HepG2 (cell line): ENCODE data around the gene GFOD1. TPM values are rescaled to one million over a fixed set of nuclear protein-coding genes. Genes with fewer than 3 reads are reported as not detected.

Experiments used
- ARID5B ChIP-seq: IDR thresholded peaks from 2 replicates; pipeline ENCODE4 v1.4.0; 2020; ENCODE audit warnings: mild to moderate bottlenecking, missing genetic modification reagents
- ATM ChIP-seq: fragments of 450-650 bp; IDR thresholded peaks from 2 replicates; pipeline ENCODE4 v1.7.1; 2017; ENCODE audit warnings: mild to moderate bottlenecking, borderline replicate concordance
- CHD4 ChIP-seq: fragments of 200-600 bp; sonication (generic); IDR thresholded peaks from 2 replicates; pipeline ENCODE4 v1.7.0; 2017; ENCODE audit warnings: mild to moderate bottlenecking, low read length, borderline replicate concordance
- GABPB1 ChIP-seq: IDR thresholded peaks from 2 replicates; pipeline ENCODE4 v1.6.1; 2016; ENCODE audit warnings: mild to moderate bottlenecking, missing genetic modification reagents, moderate library complexity, missing compliant biosample characterization
- HDAC1 ChIP-seq: sonication (generic); formaldehyde crosslinking; IDR thresholded peaks from 2 replicates; pipeline ENCODE4 v1.5.1; 2020; ENCODE audit warnings: mild to moderate bottlenecking, missing genetic modification reagents
- HINFP ChIP-seq: sonication (generic); formaldehyde crosslinking; IDR thresholded peaks from 2 replicates; pipeline ENCODE4 v1.4.0; 2020; ENCODE audit warnings: low read depth, mild to moderate bottlenecking, missing genetic modification reagents
- KLF9 ChIP-seq: IDR thresholded peaks from 2 replicates; pipeline ENCODE4 v1.6.1; 2016; ENCODE audit warnings: low read depth
- KMT2A ChIP-seq: sonication (generic); formaldehyde crosslinking; IDR thresholded peaks from 2 replicates; pipeline ENCODE4 v1.4.0; 2020; ENCODE audit warnings: missing genetic modification reagents
- MIER3 ChIP-seq: IDR thresholded peaks from 2 replicates; pipeline ENCODE4 v1.6.1; 2016; ENCODE audit warnings: missing compliant biosample characterization, borderline replicate concordance
- RFX1 ChIP-seq: fragments of 450-650 bp; IDR thresholded peaks from 2 replicates; pipeline ENCODE4 v1.6.1; 2017
- RXRA ChIP-seq: sonication (generic); formaldehyde crosslinking; IDR thresholded peaks from 2 replicates; pipeline ENCODE4 v1.5.1; 2020; ENCODE audit warnings: missing genetic modification reagents
- SP4 ChIP-seq: sonication (generic); formaldehyde crosslinking; IDR thresholded peaks from 2 replicates; pipeline ENCODE4 v1.8.1; 2023; ENCODE audit warnings: mild to moderate bottlenecking, missing genetic modification reagents
- TAF15 ChIP-seq: fragments of 200-400 bp; formaldehyde crosslinking; IDR thresholded peaks from one replicate; pipeline ENCODE4 v1.6.1; 2018; ENCODE audit warnings: mild to moderate bottlenecking, low read depth, low read length; ENCODE audit not compliant: poor library complexity, severe bottlenecking
- U2AF1 ChIP-seq: fragments of 200-400 bp; formaldehyde crosslinking; optimal IDR thresholded peaks from 2 replicates; pipeline ENCODE3; 2017; ENCODE audit warnings: mild to moderate bottlenecking, low read depth, low read length
- XBP1 ChIP-seq: sonication (generic); formaldehyde crosslinking; IDR thresholded peaks from 2 replicates; pipeline ENCODE4 v1.5.0; 2020; ENCODE audit warnings: missing genetic modification reagents
- ZNF703 ChIP-seq: sonication (generic); formaldehyde crosslinking; IDR thresholded peaks from 2 replicates; pipeline ENCODE4 v1.5.1; 2020; ENCODE audit warnings: missing genetic modification reagents, mild to moderate bottlenecking, moderate library complexity, borderline replicate concordance
- polyA plus RNA-seq, 8 experiments: library from polyadenylated mRNA; depleted of rRNA in 3 of 8; stranded (reverse) in 7 of 8; unstranded in 1 of 8; fragments of >200 nt; fragmentation: Illumina TruSeq in 4 of 8; extraction: Trizol in 4 of 8; gene quantifications; 2 replicates each; pipeline versions ENCODE4 v1.2.1 to v1.2.3, GENCODE V29; 2011 to 2016; ENCODE audit warnings: low read depth in 4 of 8, missing spikeins in 1 of 8, mixed read lengths in 1 of 8; ENCODE audit not compliant: insufficient read depth in 1 of 8
- total RNA-seq, 5 experiments: library from RNA; depleted of rRNA; stranded (reverse); fragments of >200 nt; fragmentation: Illumina TruSeq; extraction: Trizol; gene quantifications; 2 replicates each; pipeline ENCODE4 v1.2.3, GENCODE V29; 2016; ENCODE audit warnings: low read depth in 1 of 5
- TF ChIP-seq, protein P1 (sequence below): sonication (generic); formaldehyde crosslinking; IDR thresholded peaks from 2 replicates; pipeline ENCODE4 v1.8.0; 2022; ENCODE audit warnings: mild to moderate bottlenecking, missing genetic modification reagents
- TF ChIP-seq, protein P2 (sequence below): sonication (generic); formaldehyde crosslinking; IDR thresholded peaks from 2 replicates; pipeline ENCODE4 v1.5.0; 2020; ENCODE audit warnings: missing genetic modification reagents, mild to moderate bottlenecking, borderline replicate concordance
- TF ChIP-seq, protein P3 (sequence below): IDR thresholded peaks from 2 replicates; pipeline ENCODE4 v1.6.1; 2016; ENCODE audit warnings: mild to moderate bottlenecking
- TF ChIP-seq, protein P4 (sequence below): IDR thresholded peaks from 2 replicates; pipeline ENCODE4 v1.6.1; 2016; ENCODE audit warnings: missing genetic modification reagents, missing compliant biosample characterization

The GFOD1 gene
- total and polyA plus RNA-seq, 2 of the 13 experiments (the other 11 are each of a cell fraction or from before 2014, with no cell fraction given), result 1.9 to 6.4 TPM

DNA sequence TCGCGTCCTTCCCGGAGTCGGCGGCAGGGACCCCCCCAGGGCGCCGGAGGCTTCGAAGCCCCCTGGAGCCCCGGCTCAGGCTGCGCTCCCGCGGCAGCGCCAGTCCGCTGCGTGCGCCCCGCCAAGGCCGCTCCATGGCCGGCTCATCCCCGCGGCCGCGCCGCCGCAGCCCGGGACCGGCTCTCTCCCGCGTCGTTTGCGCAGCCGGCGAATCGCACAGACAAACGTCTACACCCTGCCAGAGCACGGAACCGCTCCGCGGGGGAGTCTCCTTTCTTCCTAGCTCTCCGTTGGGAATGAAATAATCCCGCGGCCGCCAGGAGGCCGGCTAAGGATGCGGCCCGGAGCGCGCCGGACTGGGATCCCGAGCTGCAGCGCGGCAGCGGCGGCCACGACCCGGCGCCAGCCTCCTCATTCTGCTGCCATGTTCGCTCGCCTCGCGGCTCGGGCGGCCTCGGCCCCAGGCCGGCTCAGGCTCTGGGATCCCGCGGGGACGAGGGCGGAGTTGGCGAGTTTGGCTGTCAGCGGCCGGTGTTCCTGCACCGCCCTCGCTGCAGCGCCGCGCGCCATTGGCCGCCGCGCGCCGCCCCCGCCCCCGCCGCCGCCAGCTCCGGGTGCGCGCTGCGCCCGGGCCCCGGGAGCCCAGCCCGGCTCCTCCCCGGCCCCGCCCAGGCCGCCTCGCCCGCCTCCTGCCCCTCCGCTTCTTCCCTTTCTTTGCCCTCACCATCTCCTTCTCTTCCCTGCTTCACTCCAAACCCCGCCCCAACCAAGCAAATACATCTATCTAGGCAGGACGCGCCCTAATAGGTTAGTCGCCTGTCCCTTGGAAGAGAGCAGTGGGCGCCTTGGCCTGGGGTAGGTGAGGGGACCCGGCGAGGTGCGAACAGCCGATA, at the start of gene GFOD1 (continued):
- TF ChIP-seq ARID5B (CRISPR knock-in tag) (no peak), RXRA (CRISPR knock-in tag) (0 out of 2 replicates have a peak, but pooled peaks have one; percentile 5), U2AF1 (no peak), HINFP (CRISPR knock-in tag) (no peak), HDAC1 (peak; percentile 69), XBP1 (CRISPR knock-in tag) (no peak), ZNF703 (CRISPR knock-in tag) (no peak), RFX1 (no peak), CHD4 (no peak), SP4 (CRISPR knock-in tag) (peak; percentile 52), KMT2A (peak; percentile 61), GABPB1 (CRISPR knock-in tag) (peak; percentile 53; the same call in 1 of the 2 replicates), MIER3 (no peak), ATM (no peak), KLF9 (CRISPR knock-in tag) (no peak), TAF15 (no peak)
- TF ChIP-seq, protein P1, sequence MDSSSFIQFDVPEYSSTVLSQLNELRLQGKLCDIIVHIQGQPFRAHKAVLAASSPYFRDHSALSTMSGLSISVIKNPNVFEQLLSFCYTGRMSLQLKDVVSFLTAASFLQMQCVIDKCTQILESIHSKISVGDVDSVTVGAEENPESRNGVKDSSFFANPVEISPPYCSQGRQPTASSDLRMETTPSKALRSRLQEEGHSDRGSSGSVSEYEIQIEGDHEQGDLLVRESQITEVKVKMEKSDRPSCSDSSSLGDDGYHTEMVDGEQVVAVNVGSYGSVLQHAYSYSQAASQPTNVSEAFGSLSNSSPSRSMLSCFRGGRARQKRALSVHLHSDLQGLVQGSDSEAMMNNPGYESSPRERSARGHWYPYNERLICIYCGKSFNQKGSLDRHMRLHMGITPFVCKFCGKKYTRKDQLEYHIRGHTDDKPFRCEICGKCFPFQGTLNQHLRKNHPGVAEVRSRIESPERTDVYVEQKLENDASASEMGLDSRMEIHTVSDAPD (CRISPR knock-in tag), result no peak
- TF ChIP-seq, protein P2, sequence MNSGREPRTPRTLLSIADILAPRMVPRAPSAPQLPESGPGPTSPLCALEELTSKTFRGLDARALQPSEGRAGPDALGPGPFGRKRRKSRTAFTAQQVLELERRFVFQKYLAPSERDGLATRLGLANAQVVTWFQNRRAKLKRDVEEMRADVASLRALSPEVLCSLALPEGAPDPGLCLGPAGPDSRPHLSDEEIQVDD, result no peak
- TF ChIP-seq, protein P3, sequence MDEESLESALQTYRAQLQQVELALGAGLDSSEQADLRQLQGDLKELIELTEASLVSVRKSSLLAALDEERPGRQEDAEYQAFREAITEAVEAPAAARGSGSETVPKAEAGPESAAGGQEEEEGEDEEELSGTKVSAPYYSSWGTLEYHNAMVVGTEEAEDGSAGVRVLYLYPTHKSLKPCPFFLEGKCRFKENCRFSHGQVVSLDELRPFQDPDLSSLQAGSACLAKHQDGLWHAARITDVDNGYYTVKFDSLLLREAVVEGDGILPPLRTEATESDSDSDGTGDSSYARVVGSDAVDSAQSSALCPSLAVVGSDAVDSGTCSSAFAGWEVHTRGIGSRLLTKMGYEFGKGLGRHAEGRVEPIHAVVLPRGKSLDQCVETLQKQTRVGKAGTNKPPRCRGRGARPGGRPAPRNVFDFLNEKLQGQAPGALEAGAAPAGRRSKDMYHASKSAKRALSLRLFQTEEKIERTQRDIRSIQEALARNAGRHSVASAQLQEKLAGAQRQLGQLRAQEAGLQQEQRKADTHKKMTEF (CRISPR knock-in tag), result peak; percentile 52; the same call in 1 of the 2 replicates
- TF ChIP-seq, protein P4, sequence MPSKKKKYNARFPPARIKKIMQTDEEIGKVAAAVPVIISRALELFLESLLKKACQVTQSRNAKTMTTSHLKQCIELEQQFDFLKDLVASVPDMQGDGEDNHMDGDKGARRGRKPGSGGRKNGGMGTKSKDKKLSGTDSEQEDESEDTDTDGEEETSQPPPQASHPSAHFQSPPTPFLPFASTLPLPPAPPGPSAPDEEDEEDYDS (CRISPR knock-in tag), result peak; percentile 26; the same call in 1 of the 2 replicates
